HepG2 (cell line): ENCODE measurements around the gene DHRS4L2. TPM values are rescaled to one million over a fixed set of nuclear protein-coding genes. Genes with fewer than 3 reads are reported as not detected.

Experiments
- CBX1 ChIP-seq: IDR thresholded peaks from one replicate; pipeline ENCODE4 v1.6.1; 2016; ENCODE audit warnings: antibody characterized with exemption, low read depth
- EED ChIP-seq: sonication (generic); formaldehyde crosslinking; IDR thresholded peaks from 2 replicates; pipeline ENCODE4 v1.5.0; 2020; ENCODE audit warnings: mild to moderate bottlenecking, missing genetic modification reagents
- ERF ChIP-seq: IDR thresholded peaks from 2 replicates; pipeline ENCODE4 v1.6.1; 2018; ENCODE audit warnings: missing biosample characterization, missing genetic modification reagents
- HDAC2 ChIP-seq: sonication (generic); formaldehyde crosslinking; IDR thresholded peaks from 2 replicates; pipeline ENCODE4 v1.4.0; 2020; ENCODE audit warnings: missing genetic modification reagents
- KAT2B ChIP-seq: fragments of 150-350 bp; IDR thresholded peaks from 2 replicates; pipeline ENCODE4 v1.6.1; 2014; ENCODE audit warnings: low read depth, low read length, borderline replicate concordance
- MAFK ChIP-seq, 2 experiments: IDR thresholded peaks in 1 of 2; conservative IDR thresholded peaks in 1 of 2; 2 replicates each; pipeline ENCODE4 v1.6.1; 2011; ENCODE audit warnings: improper control_type of control experiment in 2 of 2, low read length in 2 of 2
- MLX ChIP-seq: IDR thresholded peaks from 2 replicates; pipeline ENCODE4 v1.6.1; 2016
- NR2C2 ChIP-seq: sonication (generic); formaldehyde crosslinking; IDR thresholded peaks from 2 replicates; pipeline ENCODE4 v1.4.0; 2020; ENCODE audit warnings: missing genetic modification reagents, mild to moderate bottlenecking, moderate library complexity, borderline replicate concordance
- POLR2AphosphoS5 ChIP-seq: IDR thresholded peaks from 2 replicates; pipeline ENCODE4 v1.6.1; 2012; ENCODE audit warnings: low read depth, low read length
- SP4 ChIP-seq: sonication (generic); formaldehyde crosslinking; IDR thresholded peaks from 2 replicates; pipeline ENCODE4 v1.8.1; 2023; ENCODE audit warnings: mild to moderate bottlenecking, missing genetic modification reagents
- TSC22D2 ChIP-seq: sonication (generic); formaldehyde crosslinking; IDR thresholded peaks from 2 replicates; pipeline ENCODE4 v1.5.1; 2020; ENCODE audit warnings: missing genetic modification reagents, mild to moderate bottlenecking, borderline replicate concordance
- U2AF1 ChIP-seq: fragments of 200-400 bp; formaldehyde crosslinking; optimal IDR thresholded peaks from 2 replicates; pipeline ENCODE3; 2017; ENCODE audit warnings: mild to moderate bottlenecking, low read depth, low read length
- ZMYM2 ChIP-seq: sonication (generic); formaldehyde crosslinking; IDR thresholded peaks from 2 replicates; pipeline ENCODE4 v1.8.0; 2022; ENCODE audit warnings: mild to moderate bottlenecking, missing genetic modification reagents
- ZMYM3 ChIP-seq: sonication (generic); formaldehyde crosslinking; IDR thresholded peaks from 2 replicates; pipeline ENCODE4 v1.5.1; 2020; ENCODE audit warnings: mild to moderate bottlenecking, missing genetic modification reagents
- ZNF331 ChIP-seq: sonication (generic); formaldehyde crosslinking; IDR thresholded peaks from 2 replicates; pipeline ENCODE4 v1.4.0; 2020; ENCODE audit warnings: missing genetic modification reagents
- ZNF567 ChIP-seq: sonication (generic); formaldehyde crosslinking; IDR thresholded peaks from 2 replicates; pipeline ENCODE4 v1.8.1; 2023; ENCODE audit warnings: mild to moderate bottlenecking, missing genetic modification reagents, borderline replicate concordance
- ZNF570 ChIP-seq: sonication (generic); formaldehyde crosslinking; IDR thresholded peaks from 2 replicates; pipeline ENCODE4 v1.4.0; 2020; ENCODE audit warnings: mild to moderate bottlenecking, missing genetic modification reagents, borderline replicate concordance
- ZNF788 ChIP-seq: sonication (generic); formaldehyde crosslinking; IDR thresholded peaks from 2 replicates; pipeline ENCODE4 v1.5.0; 2020; ENCODE audit warnings: mild to moderate bottlenecking, missing genetic modification reagents, borderline replicate concordance
- polyA plus RNA-seq, 8 experiments: library from polyadenylated mRNA; depleted of rRNA in 3 of 8; stranded (reverse) in 7 of 8; unstranded in 1 of 8; fragments of >200 nt; fragmentation: Illumina TruSeq in 4 of 8; extraction: Trizol in 4 of 8; gene quantifications; 2 replicates each; pipeline versions ENCODE4 v1.2.1 to v1.2.3, GENCODE V29; 2011 to 2016; ENCODE audit warnings: low read depth in 4 of 8, missing spikeins in 1 of 8, mixed read lengths in 1 of 8; ENCODE audit not compliant: insufficient read depth in 1 of 8
- total RNA-seq, 5 experiments: library from RNA; depleted of rRNA; stranded (reverse); fragments of >200 nt; fragmentation: Illumina TruSeq; extraction: Trizol; gene quantifications; 2 replicates each; pipeline ENCODE4 v1.2.3, GENCODE V29; 2016; ENCODE audit warnings: low read depth in 1 of 5
- TF ChIP-seq, protein P1 (sequence below): sonication (generic); formaldehyde crosslinking; IDR thresholded peaks from 2 replicates; pipeline ENCODE4 v1.4.0; 2020; ENCODE audit warnings: missing genetic modification reagents
- TF ChIP-seq, protein P2 (sequence below): IDR thresholded peaks from 2 replicates; pipeline ENCODE4 v1.6.1; 2016; ENCODE audit warnings: missing compliant biosample characterization, missing genetic modification reagents, borderline replicate concordance
- TF ChIP-seq, protein P3 (sequence below): sonication (generic); formaldehyde crosslinking; IDR thresholded peaks from 2 replicates; pipeline ENCODE4 v1.4.0; 2020; ENCODE audit warnings: missing genetic modification reagents

The DHRS4L2 gene
- total and polyA plus RNA-seq, 2 of the 13 experiments (the other 11 are each of a cell fraction or from before 2014, with no cell fraction given), result 24.7 to 38.2 TPM

DNA sequence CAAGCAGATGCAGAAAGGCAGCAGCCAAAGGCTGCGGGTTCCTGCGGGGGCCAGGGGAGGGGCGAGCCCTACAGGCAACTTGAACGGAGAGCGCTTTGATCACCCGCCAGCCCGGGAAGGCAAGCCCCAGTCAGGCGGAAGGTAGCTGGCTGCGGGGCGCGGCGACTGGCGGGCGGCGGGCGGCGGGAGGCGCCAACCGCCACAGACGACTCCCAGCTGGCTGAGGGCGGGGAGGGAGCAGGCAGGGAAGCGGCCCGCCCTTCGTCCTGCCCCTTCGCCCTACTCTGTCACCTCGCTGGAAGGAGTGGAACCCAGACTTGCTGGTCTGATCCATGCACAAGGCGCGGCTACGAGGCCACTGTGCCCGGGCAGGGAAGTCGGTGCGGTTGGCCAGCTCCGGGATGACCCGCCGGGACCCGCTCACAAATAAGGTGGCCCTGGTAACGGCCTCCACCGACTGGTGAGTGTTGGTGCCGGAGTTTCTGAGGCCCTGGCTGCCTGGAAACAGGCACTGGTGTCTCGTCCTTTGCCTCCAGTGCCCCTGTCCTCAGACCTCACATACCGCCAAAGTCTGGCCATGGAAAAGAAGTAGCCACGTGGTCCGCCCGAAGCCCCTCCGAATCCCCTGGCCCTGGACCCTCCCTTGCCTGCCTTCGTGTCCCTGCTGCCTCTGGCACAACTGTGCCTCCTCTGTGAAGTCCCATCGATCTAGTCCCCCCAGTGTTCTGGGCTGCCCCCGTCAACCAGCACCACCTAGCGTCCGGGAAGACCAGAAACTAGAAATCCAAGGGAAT, 47.6 kb downstream of the DHRS4L2 start (continued):
- TF ChIP-seq MLX (CRISPR knock-in tag) (no peak), MAFK (conservative IDR thresholded peaks at IDR 0.05 in 1 of 2, IDR thresholded peaks at IDR 0.05 in 1 of 2; ENCODE audit: low read length in 2 of 2) (no peak), POLR2AphosphoS5 (peak; percentile 84), ERF (CRISPR knock-in tag) (peak; percentile 93), U2AF1 (no peak), HDAC2 (CRISPR knock-in tag) (peak; percentile 51; the same call in 1 of the 2 replicates), SP4 (CRISPR knock-in tag) (peak; percentile 79), EED (CRISPR knock-in tag) (peak; percentile 93), ZNF570 (CRISPR knock-in tag) (no peak), CBX1 (peak; percentile 45), ZMYM2 (CRISPR knock-in tag) (peak; percentile 59; the same call in 1 of the 2 replicates), TSC22D2 (peak; percentile 79; the same call in 1 of the 2 replicates), NR2C2 (CRISPR knock-in tag) (peak; percentile 46; the same call in 1 of the 2 replicates), ZNF567 (CRISPR knock-in tag) (no peak), KAT2B (peak; percentile 28; the same call in 1 of the 2 replicates), ZNF331 (CRISPR knock-in tag) (peak; percentile 85), ZNF788 (CRISPR knock-in tag) (peak; percentile 63; the same call in 1 of the 2 replicates), ZMYM3 (CRISPR knock-in tag) (peak; percentile 83)
- TF ChIP-seq, protein P1, sequence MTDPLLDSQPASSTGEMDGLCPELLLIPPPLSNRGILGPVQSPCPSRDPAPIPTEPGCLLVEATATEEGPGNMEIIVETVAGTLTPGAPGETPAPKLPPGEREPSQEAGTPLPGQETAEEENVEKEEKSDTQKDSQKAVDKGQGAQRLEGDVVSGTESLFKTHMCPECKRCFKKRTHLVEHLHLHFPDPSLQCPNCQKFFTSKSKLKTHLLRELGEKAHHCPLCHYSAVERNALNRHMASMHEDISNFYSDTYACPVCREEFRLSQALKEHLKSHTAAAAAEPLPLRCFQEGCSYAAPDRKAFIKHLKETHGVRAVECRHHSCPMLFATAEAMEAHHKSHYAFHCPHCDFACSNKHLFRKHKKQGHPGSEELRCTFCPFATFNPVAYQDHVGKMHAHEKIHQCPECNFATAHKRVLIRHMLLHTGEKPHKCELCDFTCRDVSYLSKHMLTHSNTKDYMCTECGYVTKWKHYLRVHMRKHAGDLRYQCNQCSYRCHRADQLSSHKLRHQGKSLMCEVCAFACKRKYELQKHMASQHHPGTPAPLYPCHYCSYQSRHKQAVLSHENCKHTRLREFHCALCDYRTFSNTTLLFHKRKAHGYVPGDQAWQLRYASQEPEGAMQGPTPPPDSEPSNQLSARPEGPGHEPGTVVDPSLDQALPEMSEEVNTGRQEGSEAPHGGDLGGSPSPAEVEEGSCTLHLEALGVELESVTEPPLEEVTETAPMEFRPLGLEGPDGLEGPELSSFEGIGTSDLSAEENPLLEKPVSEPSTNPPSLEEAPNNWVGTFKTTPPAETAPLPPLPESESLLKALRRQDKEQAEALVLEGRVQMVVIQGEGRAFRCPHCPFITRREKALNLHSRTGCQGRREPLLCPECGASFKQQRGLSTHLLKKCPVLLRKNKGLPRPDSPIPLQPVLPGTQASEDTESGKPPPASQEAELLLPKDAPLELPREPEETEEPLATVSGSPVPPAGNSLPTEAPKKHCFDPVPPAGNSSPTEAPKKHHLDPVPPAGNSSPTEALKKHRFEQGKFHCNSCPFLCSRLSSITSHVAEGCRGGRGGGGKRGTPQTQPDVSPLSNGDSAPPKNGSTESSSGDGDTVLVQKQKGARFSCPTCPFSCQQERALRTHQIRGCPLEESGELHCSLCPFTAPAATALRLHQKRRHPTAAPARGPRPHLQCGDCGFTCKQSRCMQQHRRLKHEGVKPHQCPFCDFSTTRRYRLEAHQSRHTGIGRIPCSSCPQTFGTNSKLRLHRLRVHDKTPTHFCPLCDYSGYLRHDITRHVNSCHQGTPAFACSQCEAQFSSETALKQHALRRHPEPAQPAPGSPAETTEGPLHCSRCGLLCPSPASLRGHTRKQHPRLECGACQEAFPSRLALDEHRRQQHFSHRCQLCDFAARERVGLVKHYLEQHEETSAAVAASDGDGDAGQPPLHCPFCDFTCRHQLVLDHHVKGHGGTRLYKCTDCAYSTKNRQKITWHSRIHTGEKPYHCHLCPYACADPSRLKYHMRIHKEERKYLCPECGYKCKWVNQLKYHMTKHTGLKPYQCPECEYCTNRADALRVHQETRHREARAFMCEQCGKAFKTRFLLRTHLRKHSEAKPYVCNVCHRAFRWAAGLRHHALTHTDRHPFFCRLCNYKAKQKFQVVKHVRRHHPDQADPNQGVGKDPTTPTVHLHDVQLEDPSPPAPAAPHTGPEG (CRISPR knock-in tag), result no peak; the same call in 1 of the 2 replicates
- TF ChIP-seq, protein P2, sequence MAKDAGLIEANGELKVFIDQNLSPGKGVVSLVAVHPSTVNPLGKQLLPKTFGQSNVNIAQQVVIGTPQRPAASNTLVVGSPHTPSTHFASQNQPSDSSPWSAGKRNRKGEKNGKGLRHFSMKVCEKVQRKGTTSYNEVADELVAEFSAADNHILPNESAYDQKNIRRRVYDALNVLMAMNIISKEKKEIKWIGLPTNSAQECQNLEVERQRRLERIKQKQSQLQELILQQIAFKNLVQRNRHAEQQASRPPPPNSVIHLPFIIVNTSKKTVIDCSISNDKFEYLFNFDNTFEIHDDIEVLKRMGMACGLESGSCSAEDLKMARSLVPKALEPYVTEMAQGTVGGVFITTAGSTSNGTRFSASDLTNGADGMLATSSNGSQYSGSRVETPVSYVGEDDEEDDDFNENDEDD (CRISPR knock-in tag), result peak; percentile 58; the same call in 1 of the 2 replicates
- TF ChIP-seq, protein P3, sequence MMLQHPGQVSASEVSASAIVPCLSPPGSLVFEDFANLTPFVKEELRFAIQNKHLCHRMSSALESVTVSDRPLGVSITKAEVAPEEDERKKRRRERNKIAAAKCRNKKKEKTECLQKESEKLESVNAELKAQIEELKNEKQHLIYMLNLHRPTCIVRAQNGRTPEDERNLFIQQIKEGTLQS (CRISPR knock-in tag), result no peak; the same call in 1 of the 2 replicates
